Activated CD8-positive, alpha-beta memory T cell treated with anti-CD3 and anti-CD28 coated beads, Interleukin-2, amount 50 U/mL, for 1 hour (primary cell): ENCODE data around the gene ABCF3.
"Not testable (repeated sequence)": the region's sequence is repeated elsewhere in the genome, so short reads cannot be mapped to it uniquely, and the experiment has no call there.

Experiments
- DNase-seq: peaks from one replicate; pipeline ENCODE4 v3.0.0-alpha.2; 2020; ENCODE audit errors: extremely low read depth

ABCF3 gene

GRCh38 chr3:184186184-184186901 lies at the start of gene ABCF3:
Gene ABCF3 (plus strand): TSS chr3:184186199. CDS start chr3:184186208, 9 bp downstream.
- no peak for DNase-seq

- no peak for DNase-seq
Measured at GRCh38 chr3:184140436-184140835, 45.6 kb upstream of the ABCF3 start.

GRCh38 chr3:184142199-184142598 lies 43.8 kb upstream of the ABCF3 start:
- DNase-seq = no peak

GRCh38 chr3:184143327-184143726 lies 42.7 kb upstream of the ABCF3 start:
- DNase-seq = no peak

- no peak for DNase-seq
Measured at GRCh38 chr3:184144505-184144904, 41.5 kb upstream of the ABCF3 start.

- no peak for DNase-seq
Measured at GRCh38 chr3:184145111-184145524, 40.9 kb upstream of the ABCF3 start.

GRCh38 chr3:184145751-184146270 lies 40.2 kb upstream of the ABCF3 start:
- no peak for DNase-seq

- no peak for DNase-seq
Measured at GRCh38 chr3:184148076-184148475, 37.9 kb upstream of the ABCF3 start.

- no peak for DNase-seq
Measured at GRCh38 chr3:184149123-184149522, 36.9 kb upstream of the ABCF3 start.

GRCh38 chr3:184149770-184150169 lies 36.2 kb upstream of the ABCF3 start:
- not testable (repeated sequence) for DNase-seq

- DNase-seq = no peak
Measured at GRCh38 chr3:184154885-184155643, 30.9 kb upstream of the ABCF3 start, which contains the start of gene DVL3. Gene DVL3 (plus strand): TSS chr3:184155377. CDS start chr3:184155636, 259 bp downstream.

- no peak for DNase-seq
Measured at GRCh38 chr3:184155644-184156521, 30.1 kb upstream of the ABCF3 start.

- no peak for DNase-seq
Measured at GRCh38 chr3:184156522-184156955, 29.5 kb upstream of the ABCF3 start.

- no peak for DNase-seq
Measured at GRCh38 chr3:184157206-184157605, 28.8 kb upstream of the ABCF3 start.

GRCh38 chr3:184158404-184158803 lies 27.6 kb upstream of the ABCF3 start:
- DNase-seq = no peak

- DNase-seq = no peak
Measured at GRCh38 chr3:184160456-184160855, 25.5 kb upstream of the ABCF3 start.

GRCh38 chr3:184162571-184163070 lies 23.4 kb upstream of the ABCF3 start:
- not testable (repeated sequence) for DNase-seq

GRCh38 chr3:184164648-184165330 lies 21.2 kb upstream of the ABCF3 start:
- DNase-seq = no peak

GRCh38 chr3:184165543-184165942 lies 20.5 kb upstream of the ABCF3 start:
- no peak for DNase-seq

- DNase-seq = no peak
Measured at GRCh38 chr3:184166671-184167070, 19.3 kb upstream of the ABCF3 start.

GRCh38 chr3:184167786-184168185 lies 18.2 kb upstream of the ABCF3 start:
- DNase-seq = no peak
